ENCODE measurements around the gene LGR4. TPM values are rescaled to one million over a fixed set of nuclear protein-coding genes. Genes with fewer than 3 reads are reported as not detected.

LGR4 gene
- total RNA-seq, 1 donor from 2014 or later: 15.9 TPM

DNA sequence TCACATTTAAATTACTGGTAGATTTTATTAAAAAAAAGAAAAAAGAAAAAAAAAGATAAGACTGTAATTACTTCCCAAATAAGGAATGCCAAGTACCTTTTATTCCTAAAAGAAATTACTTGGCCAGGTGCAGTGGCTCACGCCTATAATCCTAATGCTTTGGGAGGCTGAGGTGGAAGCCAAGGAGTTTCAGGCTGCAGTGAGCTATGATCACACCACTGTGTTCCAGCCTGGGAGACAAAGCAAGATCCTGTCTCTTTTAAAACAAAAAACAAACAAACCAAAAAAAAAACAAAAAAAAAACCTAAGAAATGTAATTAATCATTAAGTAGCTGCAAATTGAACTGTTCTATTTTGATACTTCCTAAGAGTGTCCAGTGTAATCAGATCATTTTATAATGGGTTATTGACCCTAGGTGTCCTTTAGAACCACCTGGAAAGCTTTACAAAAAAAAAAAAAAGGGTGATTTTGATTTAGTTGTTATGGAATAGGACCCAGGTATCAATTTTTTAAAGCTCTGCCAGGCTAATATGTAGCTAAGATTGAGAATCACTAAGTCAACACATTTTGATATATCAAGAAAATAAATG, 23.2 kb upstream of the LGR4 start:
- DNase-seq (ENCODE audit: low read depth): no peak
- Histone ChIP-seq H3K4me3 (ENCODE audit: low read depth, low read length) (no peak overlapping the region), H3K27me3 (ENCODE audit: control insufficient read depth, insufficient read depth, low read length) (no peaks in the 10 kb centered on the region), H3K36me3 (ENCODE audit: control insufficient read depth, insufficient read depth, low read length) (peaks cover 4% of the 10 kb centered on the region)
- TF ChIP-seq, protein P1, sequence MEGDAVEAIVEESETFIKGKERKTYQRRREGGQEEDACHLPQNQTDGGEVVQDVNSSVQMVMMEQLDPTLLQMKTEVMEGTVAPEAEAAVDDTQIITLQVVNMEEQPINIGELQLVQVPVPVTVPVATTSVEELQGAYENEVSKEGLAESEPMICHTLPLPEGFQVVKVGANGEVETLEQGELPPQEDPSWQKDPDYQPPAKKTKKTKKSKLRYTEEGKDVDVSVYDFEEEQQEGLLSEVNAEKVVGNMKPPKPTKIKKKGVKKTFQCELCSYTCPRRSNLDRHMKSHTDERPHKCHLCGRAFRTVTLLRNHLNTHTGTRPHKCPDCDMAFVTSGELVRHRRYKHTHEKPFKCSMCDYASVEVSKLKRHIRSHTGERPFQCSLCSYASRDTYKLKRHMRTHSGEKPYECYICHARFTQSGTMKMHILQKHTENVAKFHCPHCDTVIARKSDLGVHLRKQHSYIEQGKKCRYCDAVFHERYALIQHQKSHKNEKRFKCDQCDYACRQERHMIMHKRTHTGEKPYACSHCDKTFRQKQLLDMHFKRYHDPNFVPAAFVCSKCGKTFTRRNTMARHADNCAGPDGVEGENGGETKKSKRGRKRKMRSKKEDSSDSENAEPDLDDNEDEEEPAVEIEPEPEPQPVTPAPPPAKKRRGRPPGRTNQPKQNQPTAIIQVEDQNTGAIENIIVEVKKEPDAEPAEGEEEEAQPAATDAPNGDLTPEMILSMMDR (IDR thresholded peaks at IDR 0.05; ENCODE audit: insufficient read depth, low read length, poor library complexity, severe bottlenecking): no peak

DNA sequence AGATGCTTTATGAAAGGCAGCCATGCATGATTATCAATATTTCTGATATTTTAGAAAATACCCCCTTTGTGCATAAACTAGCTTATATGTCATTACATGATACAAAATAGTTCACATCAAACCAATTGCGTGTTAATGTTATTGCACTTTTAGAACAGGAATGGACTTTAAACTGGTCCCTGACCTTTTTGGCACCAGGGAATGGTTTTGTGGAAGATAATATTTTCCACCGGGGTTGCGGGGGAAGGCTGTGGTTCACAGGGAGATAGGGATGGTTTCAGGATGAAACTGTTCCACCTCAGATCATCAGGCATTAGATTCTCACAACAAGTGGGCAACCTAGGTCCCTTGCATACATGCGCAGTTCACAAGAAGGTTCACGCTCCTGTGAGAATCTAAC, 16.5 kb upstream of the LGR4 start:
- DNase-seq (ENCODE audit: low read depth): no peak
- Histone ChIP-seq H3K36me3 (ENCODE audit: control insufficient read depth, insufficient read depth, low read length) (peaks cover 5% of the 10 kb centered on the region), H3K4me3 (ENCODE audit: low read depth, low read length) (no peak overlapping the region), H3K27me3 (ENCODE audit: control insufficient read depth, insufficient read depth, low read length) (no peaks in the 10 kb centered on the region)
- TF ChIP-seq, protein P1 (IDR thresholded peaks at IDR 0.05; ENCODE audit: insufficient read depth, low read length, poor library complexity, severe bottlenecking): no peak

DNA sequence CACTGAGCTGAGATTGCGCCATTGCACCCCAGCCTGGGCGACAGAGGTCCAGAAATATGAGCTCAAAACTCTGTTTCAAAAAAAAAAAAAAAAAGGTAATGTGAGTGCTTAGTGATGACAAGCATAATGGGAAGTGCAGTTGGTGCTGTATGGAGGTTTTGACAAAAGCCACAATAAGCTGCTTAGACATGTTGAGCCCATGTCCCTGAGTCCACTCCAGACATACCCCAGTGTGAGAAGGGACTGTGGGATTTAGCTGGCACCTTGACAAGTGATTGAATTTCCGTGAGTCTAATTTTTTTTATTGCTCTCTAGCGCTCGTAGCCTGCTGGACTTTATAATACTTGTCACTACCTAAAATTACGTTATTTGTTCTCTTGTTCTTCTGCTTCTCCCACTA, 15.1 kb upstream of the LGR4 start:
- Histone ChIP-seq H3K36me3 (ENCODE audit: control insufficient read depth, insufficient read depth, low read length) (peaks cover 5% of the 10 kb centered on the region), H3K4me3 (ENCODE audit: low read depth, low read length) (no peak overlapping the region), H3K27me3 (ENCODE audit: control insufficient read depth, insufficient read depth, low read length) (no peaks in the 10 kb centered on the region)
- no peak for DNase-seq (ENCODE audit: low read depth)
- TF ChIP-seq, protein P1 (IDR thresholded peaks at IDR 0.05; ENCODE audit: insufficient read depth, low read length, poor library complexity, severe bottlenecking): no peak

DNA sequence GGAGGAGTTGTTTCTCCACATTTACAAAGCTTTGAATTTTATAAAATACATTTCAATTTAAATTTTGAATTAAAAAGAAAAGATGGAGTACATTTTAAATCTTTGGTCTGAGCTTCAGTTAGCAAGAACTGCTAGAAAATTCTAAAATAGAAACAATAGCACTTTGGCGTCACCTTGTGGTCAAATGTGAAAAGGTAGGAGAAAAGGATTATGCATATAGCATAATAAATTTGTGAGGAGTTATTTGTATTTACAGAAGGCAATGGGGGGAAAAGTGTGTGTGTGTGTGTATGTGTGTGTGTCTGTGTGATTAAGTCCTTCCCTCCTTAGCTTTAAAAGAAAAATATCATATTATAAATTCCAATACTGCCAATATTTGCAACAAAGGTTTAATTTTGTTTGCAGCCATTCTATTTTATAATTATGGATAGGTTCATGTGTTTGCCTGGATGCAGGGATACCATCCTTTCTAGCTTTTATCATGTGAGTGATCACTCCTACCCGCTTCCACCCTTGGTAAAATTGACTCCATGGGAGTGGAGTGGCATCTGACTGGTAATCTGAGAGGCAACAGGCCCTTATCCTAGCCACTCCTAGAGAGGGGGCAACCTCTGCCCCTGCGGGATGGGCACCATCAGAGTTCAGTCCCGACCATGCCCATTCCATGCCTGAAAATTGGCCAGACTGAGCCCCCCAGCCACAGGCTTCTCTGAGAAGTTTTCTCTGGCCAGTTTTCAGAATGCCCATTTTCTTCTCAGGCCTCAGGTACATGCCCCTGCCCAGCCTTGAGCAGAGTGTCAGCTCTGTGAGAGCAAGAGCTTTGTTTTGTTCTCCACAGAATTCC, 13.6 kb upstream of the LGR4 start:
- no peaks in the 10 kb centered on the region for H3K27me3 ChIP-seq (ENCODE audit: control insufficient read depth, insufficient read depth, low read length)
- TF ChIP-seq, protein P1 (IDR thresholded peaks at IDR 0.05; ENCODE audit: insufficient read depth, low read length, poor library complexity, severe bottlenecking): peak; percentile 89
- no peak for DNase-seq (ENCODE audit: low read depth)
- peaks cover 5% of the 10 kb centered on the region for H3K36me3 ChIP-seq (ENCODE audit: control insufficient read depth, insufficient read depth, low read length)
- no peak overlapping the region for H3K4me3 ChIP-seq (ENCODE audit: low read depth, low read length)

DNA sequence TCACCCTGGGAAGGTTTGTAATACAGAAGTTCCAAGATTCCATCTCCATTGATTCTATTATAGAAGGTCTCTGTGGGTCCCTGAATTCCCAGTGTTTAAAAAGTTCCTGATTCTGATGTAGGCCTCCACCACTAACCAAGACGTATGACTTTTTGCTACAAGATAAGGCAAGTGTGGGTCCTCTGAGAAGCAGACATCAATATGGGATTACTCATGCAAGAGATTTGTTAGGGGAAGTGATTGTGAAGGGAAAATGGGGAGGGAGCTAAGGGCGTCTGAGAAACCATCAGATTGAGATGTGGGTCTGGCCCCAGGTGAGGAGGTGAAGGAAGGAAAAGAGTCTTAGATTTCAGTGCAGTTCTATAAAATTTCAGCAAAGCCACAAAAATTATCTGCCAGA, 10.2 kb upstream of the LGR4 start:
- Histone ChIP-seq H3K36me3 (ENCODE audit: control insufficient read depth, insufficient read depth, low read length) (no peaks in the 10 kb centered on the region), H3K27me3 (ENCODE audit: control insufficient read depth, insufficient read depth, low read length) (no peaks in the 10 kb centered on the region), H3K4me3 (ENCODE audit: low read depth, low read length) (no peak overlapping the region)
- TF ChIP-seq, protein P1 (IDR thresholded peaks at IDR 0.05; ENCODE audit: insufficient read depth, low read length, poor library complexity, severe bottlenecking): no peak
- no peak for DNase-seq (ENCODE audit: low read depth)

Data from kidney epithelial cell (primary cell).